Measurements from ENCODE around the gene CENPL.
"Not testable (repeated sequence)": the region's sequence is repeated elsewhere in the genome, so short reads cannot be mapped to it uniquely, and the experiment has no call there.

Gene CENPL

GRCh38 chr1:173824315-173825081 lies at the start of gene CENPL, which contains the start of gene DARS2:
TSS of gene CENPL (minus strand) at chr1:173824883. CDS start at chr1:173811299, 13,584 bp downstream.
TSS of gene DARS2 (plus strand) at chr1:173824673. CDS start at chr1:173825230, 557 bp downstream.
- in situ Hi-C loops (cut with MboI; ENCODE audit: low pct_unique_long_range_greater_than_20kb, low sequenced_read_pairs), result no loop called here
- DNase-seq, result peak; percentile 98

GRCh38 chr1:173871500-173871899 lies 46.8 kb upstream of the CENPL start:
- in situ Hi-C loops (cut with MboI; ENCODE audit: low pct_unique_long_range_greater_than_20kb, low sequenced_read_pairs), result no loop called here
- DNase-seq, result peak; percentile 22

GRCh38 chr1:173871091-173871490 lies 46.4 kb upstream of the CENPL start:
- in situ Hi-C loops (cut with MboI; ENCODE audit: low pct_unique_long_range_greater_than_20kb, low sequenced_read_pairs), result no loop called here
- DNase-seq, result peak; percentile 26

- in situ Hi-C loops (cut with MboI; ENCODE audit: low pct_unique_long_range_greater_than_20kb, low sequenced_read_pairs), result no loop called here
- DNase-seq, result peak; percentile 83
These were observed 45.8 kb upstream of the CENPL start for GRCh38 chr1:173870252-173871075.

GRCh38 chr1:173869021-173869359 lies 44.3 kb upstream of the CENPL start:
- no peak for DNase-seq
- in situ Hi-C loops (cut with MboI; ENCODE audit: low pct_unique_long_range_greater_than_20kb, low sequenced_read_pairs), result no loop called here

- DNase-seq, result peak; percentile 85
- in situ Hi-C loops (cut with MboI; ENCODE audit: low pct_unique_long_range_greater_than_20kb, low sequenced_read_pairs), result no loop called here
These were observed 43.8 kb upstream of the CENPL start, which contains the start of gene ZBTB37 for GRCh38 chr1:173868266-173869020. TSS of gene ZBTB37 (plus strand) at chr1:173868380. CDS start at chr1:173870226, 1,846 bp downstream.

GRCh38 chr1:173867753-173868265 lies 43.1 kb upstream of the CENPL start, which contains the start of gene GAS5:
TSS of gene GAS5 (minus strand) at chr1:173867989.
- DNase-seq, result peak; percentile 99
- in situ Hi-C loops (cut with MboI; ENCODE audit: low pct_unique_long_range_greater_than_20kb, low sequenced_read_pairs), result no loop called here

- no peak for DNase-seq
- in situ Hi-C loops (cut with MboI; ENCODE audit: low pct_unique_long_range_greater_than_20kb, low sequenced_read_pairs), result no loop called here
These were observed 42.6 kb upstream of the CENPL start for GRCh38 chr1:173867141-173867752.

- DNase-seq, result peak; percentile 24
- in situ Hi-C loops (cut with MboI; ENCODE audit: low pct_unique_long_range_greater_than_20kb, low sequenced_read_pairs), result no loop called here
These were observed 41.9 kb upstream of the CENPL start for GRCh38 chr1:173866413-173867115.

- no peak for DNase-seq
- in situ Hi-C loops (cut with MboI; ENCODE audit: low pct_unique_long_range_greater_than_20kb, low sequenced_read_pairs), result no loop called here
These were observed 40.9 kb upstream of the CENPL start for GRCh38 chr1:173865468-173866164.

- in situ Hi-C loops (cut with MboI; ENCODE audit: low pct_unique_long_range_greater_than_20kb, low sequenced_read_pairs), result no loop called here
- no peak for DNase-seq
These were observed 39.6 kb upstream of the CENPL start for GRCh38 chr1:173864179-173864867.

GRCh38 chr1:173863224-173864161 lies 38.8 kb upstream of the CENPL start:
- in situ Hi-C loops (cut with MboI; ENCODE audit: low pct_unique_long_range_greater_than_20kb, low sequenced_read_pairs), result no loop called here
- DNase-seq, result no peak

GRCh38 chr1:173862769-173863223 lies 38.1 kb upstream of the CENPL start:
- in situ Hi-C loops (cut with MboI; ENCODE audit: low pct_unique_long_range_greater_than_20kb, low sequenced_read_pairs), result no loop called here
- DNase-seq, result no peak

GRCh38 chr1:173862146-173862768 lies 37.6 kb upstream of the CENPL start:
- DNase-seq, result peak; percentile 46
- in situ Hi-C loops (cut with MboI; ENCODE audit: low pct_unique_long_range_greater_than_20kb, low sequenced_read_pairs), result not testable (repeated sequence)

- in situ Hi-C loops (cut with MboI; ENCODE audit: low pct_unique_long_range_greater_than_20kb, low sequenced_read_pairs), result no loop called here
- DNase-seq, result peak; percentile 56
These were observed 37.1 kb upstream of the CENPL start for GRCh38 chr1:173861731-173862145.

- in situ Hi-C loops (cut with MboI; ENCODE audit: low pct_unique_long_range_greater_than_20kb, low sequenced_read_pairs), result no loop called here
- no peak for DNase-seq
These were observed 35.4 kb upstream of the CENPL start for GRCh38 chr1:173860065-173860464.

Measured in KBM-7 (cell line).